Measurements from ENCODE around the gene CCDC9. TPM values are rescaled to one million over a fixed set of nuclear protein-coding genes. Genes with fewer than 3 reads are reported as not detected.

Gene CCDC9
- total and polyA plus RNA-seq, 2 experiments from 2014 or later: 14.5 to 15.0 TPM

- peaks cover 14% of the 10 kb centered on the region for H3K27me3 Mint-ChIP-seq (ENCODE audit: insufficient read depth, low read depth, poor library complexity)
- ATAC-seq (peak; percentile 72), DNase-seq (ENCODE audit: low spot score) (peak; percentile 94)
- no peak overlapping the region for H3K4me2 ChIP-seq
- peaks cover 7% of the 10 kb centered on the region for H3K4me1 ChIP-seq (ENCODE audit: insufficient read depth)
- H3K27me3 ChIP-seq (ENCODE audit: insufficient read depth): no peaks in the 10 kb centered on the region
- H3K79me2 ChIP-seq (replicated peaks; ENCODE audit: insufficient read depth): no peaks in the 10 kb centered on the region
- peak overlapping the region; percentile 89 for H3K27ac ChIP-seq (ENCODE audit: low read depth)
- no peak overlapping the region; the same call in 2 of the 3 replicates for H3K4me3 Mint-ChIP-seq
- peak overlapping the region; percentile 98 for H3K27ac Mint-ChIP-seq
- H3K36me3 Mint-ChIP-seq (ENCODE audit: low read depth): peaks cover 57% of the 10 kb centered on the region
- H3K9me3 Mint-ChIP-seq: no peaks in the 10 kb centered on the region; the same call in 2 of the 3 replicates
- H3K4me3 ChIP-seq: no peak overlapping the region
- peaks cover 12% of the 10 kb centered on the region for H3K36me3 ChIP-seq (ENCODE audit: insufficient read depth)
- no peaks in the 10 kb centered on the region for H3K9me2 ChIP-seq (ENCODE audit: insufficient read depth)
- no peak overlapping the region for H2AFZ ChIP-seq
- TF ChIP-seq CREB1 (CRISPR knock-in tag; IDR thresholded peaks at IDR 0.05; ENCODE audit: low read depth) (0 out of 2 replicates have a peak, but pooled peaks have one; percentile 14), JUNB (IDR thresholded peaks at IDR 0.05; ENCODE audit: unreplicated experiment) (no peak), REST (IDR thresholded peaks at IDR 0.05; ENCODE audit: unreplicated experiment) (no peak)
- TF ChIP-seq, protein P1, sequence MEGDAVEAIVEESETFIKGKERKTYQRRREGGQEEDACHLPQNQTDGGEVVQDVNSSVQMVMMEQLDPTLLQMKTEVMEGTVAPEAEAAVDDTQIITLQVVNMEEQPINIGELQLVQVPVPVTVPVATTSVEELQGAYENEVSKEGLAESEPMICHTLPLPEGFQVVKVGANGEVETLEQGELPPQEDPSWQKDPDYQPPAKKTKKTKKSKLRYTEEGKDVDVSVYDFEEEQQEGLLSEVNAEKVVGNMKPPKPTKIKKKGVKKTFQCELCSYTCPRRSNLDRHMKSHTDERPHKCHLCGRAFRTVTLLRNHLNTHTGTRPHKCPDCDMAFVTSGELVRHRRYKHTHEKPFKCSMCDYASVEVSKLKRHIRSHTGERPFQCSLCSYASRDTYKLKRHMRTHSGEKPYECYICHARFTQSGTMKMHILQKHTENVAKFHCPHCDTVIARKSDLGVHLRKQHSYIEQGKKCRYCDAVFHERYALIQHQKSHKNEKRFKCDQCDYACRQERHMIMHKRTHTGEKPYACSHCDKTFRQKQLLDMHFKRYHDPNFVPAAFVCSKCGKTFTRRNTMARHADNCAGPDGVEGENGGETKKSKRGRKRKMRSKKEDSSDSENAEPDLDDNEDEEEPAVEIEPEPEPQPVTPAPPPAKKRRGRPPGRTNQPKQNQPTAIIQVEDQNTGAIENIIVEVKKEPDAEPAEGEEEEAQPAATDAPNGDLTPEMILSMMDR (conservative IDR thresholded peaks at IDR 0.05; ENCODE audit: low read depth in 2 of 2): peak; percentile 79 to 80
- peaks cover 18% of the 10 kb centered on the region for H3K4me1 Mint-ChIP-seq
- peaks cover 1% of the 10 kb centered on the region for H4K20me1 ChIP-seq (replicated peaks; ENCODE audit: insufficient read depth)
- H3F3A ChIP-seq (replicated peaks; ENCODE audit: low read depth): peaks cover 44% of the 10 kb centered on the region
Observed at GRCh38 chr19:47210689-47211316, 45.5 kb upstream of the CCDC9 start.

- Histone ChIP-seq H3K36me3 (ENCODE audit: insufficient read depth) (no peaks in the 10 kb centered on the region), H4K20me1 (replicated peaks; ENCODE audit: insufficient read depth) (no peaks in the 10 kb centered on the region; the same call in 1 of the 2 replicates), H3K4me3 (no peak overlapping the region), H3K27me3 (ENCODE audit: insufficient read depth) (no peaks in the 10 kb centered on the region), H3F3A (replicated peaks; ENCODE audit: low read depth) (peaks cover 9% of the 10 kb centered on the region; the same call in 1 of the 2 replicates), H3K4me2 (no peak overlapping the region), H3K9me2 (ENCODE audit: insufficient read depth) (no peaks in the 10 kb centered on the region), H2AFZ (no peak overlapping the region), H3K79me2 (replicated peaks; ENCODE audit: insufficient read depth) (no peaks in the 10 kb centered on the region), H3K4me1 (ENCODE audit: insufficient read depth) (no peaks in the 10 kb centered on the region; the same call in 1 of the 2 replicates), H3K27ac (ENCODE audit: low read depth) (no peak overlapping the region)
- no peaks in the 10 kb centered on the region; the same call in 2 of the 3 replicates for H3K9me3 Mint-ChIP-seq
- DNase-seq (ENCODE audit: low spot score): no peak
- H3K27ac Mint-ChIP-seq: no peak overlapping the region
- H3K4me3 Mint-ChIP-seq: no peak overlapping the region
- H3K36me3 Mint-ChIP-seq (ENCODE audit: low read depth): peaks cover 17% of the 10 kb centered on the region
- peaks cover 8% of the 10 kb centered on the region for H3K27me3 Mint-ChIP-seq (ENCODE audit: insufficient read depth, low read depth, poor library complexity)
- peaks cover 3% of the 10 kb centered on the region for H3K4me1 Mint-ChIP-seq
- no peak for ATAC-seq
- TF ChIP-seq CREB1 (CRISPR knock-in tag; IDR thresholded peaks at IDR 0.05; ENCODE audit: low read depth) (no peak), EZH2 (IDR thresholded peaks at IDR 0.05; ENCODE audit: low read depth, unreplicated experiment) (no peak), NANOG (IDR thresholded peaks at IDR 0.05; ENCODE audit: borderline replicate concordance) (no peak), ZNF114 (CRISPR knock-in tag; IDR thresholded peaks at IDR 0.05) (no peak), JUNB (IDR thresholded peaks at IDR 0.05; ENCODE audit: unreplicated experiment) (no peak), STAT1 (IDR thresholded peaks at IDR 0.05; ENCODE audit: unreplicated experiment) (no peak)
- TF ChIP-seq, protein P2, sequence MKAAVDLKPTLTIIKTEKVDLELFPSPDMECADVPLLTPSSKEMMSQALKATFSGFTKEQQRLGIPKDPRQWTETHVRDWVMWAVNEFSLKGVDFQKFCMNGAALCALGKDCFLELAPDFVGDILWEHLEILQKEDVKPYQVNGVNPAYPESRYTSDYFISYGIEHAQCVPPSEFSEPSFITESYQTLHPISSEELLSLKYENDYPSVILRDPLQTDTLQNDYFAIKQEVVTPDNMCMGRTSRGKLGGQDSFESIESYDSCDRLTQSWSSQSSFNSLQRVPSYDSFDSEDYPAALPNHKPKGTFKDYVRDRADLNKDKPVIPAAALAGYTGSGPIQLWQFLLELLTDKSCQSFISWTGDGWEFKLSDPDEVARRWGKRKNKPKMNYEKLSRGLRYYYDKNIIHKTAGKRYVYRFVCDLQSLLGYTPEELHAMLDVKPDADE (IDR thresholded peaks at IDR 0.05): no peak
Observed at GRCh38 chr19:47215581-47215980, 40.7 kb upstream of the CCDC9 start.

All from GM23338 (cell line).